ENCODE measurements around the gene TMEM181. TPM values are rescaled to one million over a fixed set of nuclear protein-coding genes. Genes with fewer than 3 reads are reported as not detected.
"Not testable (repeated sequence)": the region's sequence is repeated elsewhere in the genome, so short reads cannot be mapped to it uniquely, and the experiment has no call there.

TMEM181 gene
- total RNA-seq, 1 experiment from 2014 or later, result 24.1 TPM

- no peak for DNase-seq (ENCODE audit: low read depth)
Measured at GRCh38 chr6:158593670-158594069, 33.8 kb downstream of the TMEM181 start.

- DNase-seq (ENCODE audit: low read depth), result no peak
Measured at GRCh38 chr6:158595223-158595622, 35.3 kb downstream of the TMEM181 start.

GRCh38 chr6:158596861-158597260 is 37.0 kb downstream of the TMEM181 start:
- DNase-seq (ENCODE audit: low read depth), result no peak

- no peak for DNase-seq (ENCODE audit: low read depth)
Measured at GRCh38 chr6:158597565-158597964, 37.7 kb downstream of the TMEM181 start.

- no peak for DNase-seq (ENCODE audit: low read depth)
Measured at GRCh38 chr6:158599635-158600034, 39.7 kb downstream of the TMEM181 start.

- DNase-seq (ENCODE audit: low read depth), result no peak
Measured at GRCh38 chr6:158603261-158604047, 43.6 kb downstream of the TMEM181 start.

GRCh38 chr6:158604048-158604406 is 44.1 kb downstream of the TMEM181 start:
- DNase-seq (ENCODE audit: low read depth), result no peak

GRCh38 chr6:158605266-158605878 is 45.5 kb downstream of the TMEM181 start:
- DNase-seq (ENCODE audit: low read depth), result peak; percentile 52

- DNase-seq (ENCODE audit: low read depth), result not testable (repeated sequence)
Measured at GRCh38 chr6:158606011-158606410, 46.1 kb downstream of the TMEM181 start.

GRCh38 chr6:158606935-158607334 is 47.0 kb downstream of the TMEM181 start:
- no peak for DNase-seq (ENCODE audit: low read depth)

- peak; percentile 57 for DNase-seq (ENCODE audit: low read depth)
Measured at GRCh38 chr6:158607411-158608170, 47.7 kb downstream of the TMEM181 start.

GRCh38 chr6:158608221-158608620 is 48.3 kb downstream of the TMEM181 start:
- no peak for DNase-seq (ENCODE audit: low read depth)

GRCh38 chr6:158609455-158610155 is 49.7 kb downstream of the TMEM181 start:
- no peak for DNase-seq (ENCODE audit: low read depth)

GRCh38 chr6:158610319-158610968 is 50.6 kb downstream of the TMEM181 start:
- no peak for DNase-seq (ENCODE audit: low read depth)

- DNase-seq (ENCODE audit: low read depth), result no peak
Measured at GRCh38 chr6:158611039-158611438, 51.1 kb downstream of the TMEM181 start.

GRCh38 chr6:158611541-158612370 is 51.9 kb downstream of the TMEM181 start:
- no peak for DNase-seq (ENCODE audit: low read depth)

GRCh38 chr6:158614606-158615005 is 54.7 kb downstream of the TMEM181 start:
- DNase-seq (ENCODE audit: low read depth), result not testable (repeated sequence)

- not testable (repeated sequence) for DNase-seq (ENCODE audit: low read depth)
Measured at GRCh38 chr6:158618289-158618688, 58.4 kb downstream of the TMEM181 start.

- no peak for DNase-seq (ENCODE audit: low read depth)
Measured at GRCh38 chr6:158619922-158620801, 60.3 kb downstream of the TMEM181 start.

All from HT1080 (cell line).